K562 (cell line): ENCODE measurements around the gene CLP1. TPM values are rescaled to one million over a fixed set of nuclear protein-coding genes. Genes with fewer than 3 reads are reported as not detected.

Experiments used
- E2F1 ChIP-seq: sonication (generic); formaldehyde crosslinking; IDR thresholded peaks from 2 replicates; pipeline ENCODE4 v1.8.1; 2023; ENCODE audit warnings: mild to moderate bottlenecking, missing genetic modification reagents, moderate library complexity
- ETS2 ChIP-seq: IDR thresholded peaks from 2 replicates; pipeline ENCODE4 v1.6.1; 2016; ENCODE audit warnings: borderline replicate concordance, missing genetic modification characterization, mild to moderate bottlenecking, moderate library complexity, missing compliant biosample characterization; ENCODE audit not compliant: poor library complexity, severe bottlenecking
- HLTF ChIP-seq: fragments of 450-650 bp; IDR thresholded peaks from 2 replicates; pipeline ENCODE4 v1.6.1; 2016
- ID3 ChIP-seq, 2 experiments: fragments of 250-450 bp in 1 of 2; fragments of 450-650 bp in 1 of 2; sonication (Bioruptor Pico) in 1 of 2; IDR thresholded peaks; 2 replicates each; pipeline versions ENCODE4 v1.6.1 to v1.8.0; 2016 to 2021; ENCODE audit warnings: mild to moderate bottlenecking in 2 of 2, moderate library complexity in 2 of 2, missing compliant biosample characterization in 1 of 2, missing genetic modification characterization in 1 of 2
- ILK ChIP-seq: fragments of 450-650 bp; IDR thresholded peaks from 2 replicates; pipeline ENCODE4 v1.6.1; 2016; ENCODE audit warnings: missing genetic modification characterization, low read depth, mild to moderate bottlenecking, missing compliant biosample characterization, moderate library complexity, borderline replicate concordance
- IRF2 ChIP-seq: sonication (generic); formaldehyde crosslinking; IDR thresholded peaks from 2 replicates; pipeline ENCODE4 v1.8.1; 2022; ENCODE audit warnings: mild to moderate bottlenecking, missing genetic modification reagents
- MTA3 ChIP-seq: fragments of 450-650 bp; formaldehyde crosslinking; IDR thresholded peaks from 2 replicates; pipeline ENCODE4 v1.6.1; 2017; ENCODE audit warnings: mild to moderate bottlenecking, borderline replicate concordance
- NONO ChIP-seq, 2 experiments: fragments of 200-400 bp in 1 of 2; fragments of 450-650 bp in 1 of 2; formaldehyde crosslinking in 1 of 2; IDR thresholded peaks; 2 replicates each; pipeline ENCODE4 v1.6.1; 2017; ENCODE audit warnings: low read depth in 2 of 2, mild to moderate bottlenecking in 2 of 2, moderate library complexity in 2 of 2, low read length in 1 of 2
- POLR2G ChIP-seq: fragments of 200-400 bp; formaldehyde crosslinking; IDR thresholded peaks from 2 replicates; pipeline ENCODE4 v1.6.1; 2017; ENCODE audit warnings: low read depth, mild to moderate bottlenecking, antibody characterized with exemption, low read length, moderate library complexity
- RB1 ChIP-seq: fragments of 450-650 bp; IDR thresholded peaks from 2 replicates; pipeline ENCODE4 v1.6.1; 2017; ENCODE audit warnings: low read depth, mild to moderate bottlenecking
- RBM17 ChIP-seq: fragments of 200-400 bp; formaldehyde crosslinking; IDR thresholded peaks from 2 replicates; pipeline ENCODE4 v1.6.1; 2017; ENCODE audit warnings: low read depth, mild to moderate bottlenecking, low read length, borderline replicate concordance
- SREBF1 ChIP-seq: fragments of 150-350 bp; IDR thresholded peaks from 2 replicates; pipeline ENCODE4 v1.6.1; 2014; ENCODE audit warnings: antibody characterized with exemption, low read depth, low read length, borderline replicate concordance
- TEAD1 ChIP-seq, 2 experiments: fragments of 450-650 bp in 1 of 2; sonication (generic) in 1 of 2; formaldehyde crosslinking; IDR thresholded peaks; 2 replicates each; pipeline versions ENCODE4 v1.4.0 to v1.8.0; 2020 to 2022; ENCODE audit warnings: mild to moderate bottlenecking in 2 of 2, missing genetic modification reagents in 1 of 2
- TEAD4 ChIP-seq, 2 experiments: sonication (generic) in 1 of 2; formaldehyde crosslinking in 1 of 2; IDR thresholded peaks; 2 replicates each; pipeline versions ENCODE4 v1.6.1 to v1.8.0; 2012 to 2022; ENCODE audit warnings: borderline replicate concordance in 1 of 2, inconsistent platforms in 1 of 2, low read length in 1 of 2, mild to moderate bottlenecking in 1 of 2, missing genetic modification reagents in 1 of 2
- TOE1 ChIP-seq, 2 experiments: fragments of 450-650 bp in 1 of 2; sonication (generic) in 1 of 2; formaldehyde crosslinking in 1 of 2; IDR thresholded peaks; 2 replicates each; pipeline versions ENCODE4 v1.7.1 to v1.8.0; 2016 to 2022; ENCODE audit warnings: borderline replicate concordance in 2 of 2, mild to moderate bottlenecking in 2 of 2, antibody characterized with exemption in 1 of 2, inconsistent platforms in 1 of 2, low read depth in 1 of 2, missing genetic modification reagents in 1 of 2, moderate library complexity in 1 of 2
- U2AF1 ChIP-seq: fragments of 200-400 bp; formaldehyde crosslinking; optimal IDR thresholded peaks from 2 replicates; pipeline ENCODE3; 2017; ENCODE audit warnings: mild to moderate bottlenecking, low read depth, low read length, moderate library complexity
- ZKSCAN1 ChIP-seq: fragments of 150-350 bp; IDR thresholded peaks from 2 replicates; pipeline ENCODE4 v1.6.1; 2016; ENCODE audit warnings: low read depth, low read length
- ZNF384 ChIP-seq: IDR thresholded peaks from 2 replicates; pipeline ENCODE4 v1.6.1; 2012; ENCODE audit warnings: low read depth, low read length, improper control_type of control experiment
- ZNF75A ChIP-seq: fragments of 450-650 bp; formaldehyde crosslinking; IDR thresholded peaks from 2 replicates; pipeline ENCODE4 v1.4.0; 2020; ENCODE audit warnings: mild to moderate bottlenecking
- polyA plus RNA-seq, 8 experiments: library from polyadenylated mRNA; depleted of rRNA in 4 of 8; stranded (reverse) in 5 of 8; unstranded in 3 of 8; fragments of >200 nt; fragmentation: Nextera tagmentation in 2 of 8; fragmentation: Illumina TruSeq in 1 of 8; extraction: Ambion mirVana in 2 of 8; extraction: Trizol in 1 of 8; gene quantifications; 2 replicates each; pipeline versions ENCODE4 v1.2.1 to v1.2.3, GENCODE V29; 2011 to 2014; ENCODE audit warnings: inconsistent platforms in 1 of 8, missing spikeins in 1 of 8
- total RNA-seq, 7 experiments: library from RNA; depleted of rRNA in 6 of 7; stranded (reverse); fragments of >200 nt in 6 of 7; fragmentation: Illumina TruSeq in 2 of 7; extraction: Trizol in 2 of 7; gene quantifications; 2 replicates each; pipeline versions ENCODE4 v1.2.1 to v1.2.3, GENCODE V29; 2011 to 2021; ENCODE audit warnings: low replicate concordance in 1 of 7

The CLP1 gene
- total and polyA plus RNA-seq, 9 of the 15 experiments (the other 6 are each of a cell fraction or from before 2014, with no cell fraction given), result 19.1 to 46.2 (median 27.8) TPM

GRCh38 chr11:57667117-57667735 is 9.7 kb downstream of the CLP1 start (continued):
- no peak for TF ChIP-seq E2F1 (CRISPR knock-in tag)
- no peak for TF ChIP-seq ID3 (CRISPR knock-in tag; IDR thresholded peaks at IDR 0.05)
- no peak for TF ChIP-seq ID3 (tag; IDR thresholded peaks at IDR 0.05)
- TF ChIP-seq ZNF384, result peak; percentile 100
- TF ChIP-seq TEAD1 (CRISPR knock-in tag; IDR thresholded peaks at IDR 0.05), result peak in 1 of 2 experiments; percentile 74; a peak in 1 of 4 replicates
- TF ChIP-seq IRF2 (CRISPR knock-in tag), result no peak
- no peak for TF ChIP-seq ETS2 (tag)
- TF ChIP-seq SREBF1, result peak; percentile 49; the same call in 1 of the 2 replicates
- TF ChIP-seq ZKSCAN1, result peak; percentile 93
- TF ChIP-seq POLR2G, result peak; percentile 61; the same call in 1 of the 2 replicates
- TF ChIP-seq TEAD4 (IDR thresholded peaks at IDR 0.05; ENCODE audit: low read length), result peak; percentile 25; the same call in 1 of the 2 replicates
- TF ChIP-seq TEAD4 (CRISPR knock-in tag; IDR thresholded peaks at IDR 0.05; ENCODE audit: borderline replicate concordance), result no peak
- TF ChIP-seq MTA3, result 0 out of 2 replicates have a peak, but pooled peaks have one; percentile 8
- TF ChIP-seq HLTF, result peak; percentile 45; the same call in 1 of the 2 replicates
- TF ChIP-seq TOE1 (IDR thresholded peaks at IDR 0.05; ENCODE audit: borderline replicate concordance), result peak; percentile 62; the same call in 1 of the 2 replicates
- TF ChIP-seq TOE1 (CRISPR knock-in tag; IDR thresholded peaks at IDR 0.05; ENCODE audit: borderline replicate concordance, low read depth), result no peak
- no peak for TF ChIP-seq ZNF75A
- peak in 1 of 2 experiments; percentile 99; a peak in 2 of 4 replicates for TF ChIP-seq NONO (IDR thresholded peaks at IDR 0.05; ENCODE audit: low read depth in 2 of 2, low read length in 1 of 2)
- no peak for TF ChIP-seq ILK (tag)
- TF ChIP-seq RBM17, result no peak
- TF ChIP-seq U2AF1, result no peak
- TF ChIP-seq RB1, result peak; percentile 52; the same call in 1 of the 2 replicates
